ENCODE results near the gene PCDHGA10.
"Not testable (repeated sequence)": the region's sequence is repeated elsewhere in the genome, so short reads cannot be mapped to it uniquely, and the experiment has no call there.

PCDHGA10 gene

GRCh38 chr5:141403387-141403786 is 9.4 kb upstream of the PCDHGA10 start:
- H3K9me3 Mint-ChIP-seq, result peaks cover 15% of the 10 kb centered on the region
- H3K36me3 Mint-ChIP-seq, result peaks cover 9% of the 10 kb centered on the region
- H3K4me3 Mint-ChIP-seq, result no peak overlapping the region
- H3K27ac Mint-ChIP-seq, result no peak overlapping the region
- no peak for ATAC-seq (ENCODE audit: low read depth)
- peaks cover 2% of the 10 kb centered on the region for H3K4me1 Mint-ChIP-seq
- no peak for DNase-seq (ENCODE audit: low spot score in 2 of 2)
- H3K27me3 Mint-ChIP-seq, result peaks cover 23% of the 10 kb centered on the region

- Mint-ChIP-seq H3K9me3 (peaks cover 17% of the 10 kb centered on the region), H3K36me3 (peaks cover 12% of the 10 kb centered on the region), H3K27ac (peak within 1 kb of the TSS; percentile 53), H3K27me3 (peaks cover 25% of the 10 kb centered on the region), H3K4me3 (peak within 1 kb of the TSS; percentile 72)
- peak; percentile 60 for ATAC-seq (ENCODE audit: low read depth)
- not testable (repeated sequence) for DNase-seq (ENCODE audit: low spot score in 2 of 2); H3K4me1 Mint-ChIP-seq
These were observed 4.8 kb upstream of the PCDHGA10 start, which contains the start of gene PCDHGB6 for GRCh38 chr5:141407790-141408505. PCDHGB6 (plus strand) TSS chr5:141408021; CDS start chr5:141408203, 182 bp downstream.

- Mint-ChIP-seq H3K27me3 (peaks cover 28% of the 10 kb centered on the region), H3K4me3 (no peak overlapping the region), H3K36me3 (peaks cover 12% of the 10 kb centered on the region), H3K27ac (peak overlapping the region; percentile 77), H3K4me1 (peaks cover 8% of the 10 kb centered on the region), H3K9me3 (peaks cover 15% of the 10 kb centered on the region)
- DNase-seq (ENCODE audit: low spot score in 2 of 2) (no peak), ATAC-seq (ENCODE audit: low read depth) (no peak)
These were observed 3.0 kb upstream of the PCDHGA10 start for GRCh38 chr5:141409598-141410306.

- no peak for ATAC-seq (ENCODE audit: low read depth)
These were observed 1.2 kb upstream of the PCDHGA10 start for GRCh38 chr5:141411575-141411974.

GRCh38 chr5:141413540-141414069 is 818 bp downstream of the PCDHGA10 start:
- Mint-ChIP-seq H3K36me3 (peaks cover 9% of the 10 kb centered on the region), H3K9me3 (peaks cover 12% of the 10 kb centered on the region), H3K4me1 (peaks cover 8% of the 10 kb centered on the region), H3K27ac (no peak overlapping the region), H3K4me3 (peak overlapping the region; percentile 86), H3K27me3 (peaks cover 29% of the 10 kb centered on the region)
- DNase-seq (ENCODE audit: low spot score in 2 of 2), result no peak
- ATAC-seq (ENCODE audit: low read depth), result no peak

More at GRCh38 chr5:141411575-141411974, 1.2 kb upstream of the PCDHGA10 start:
- H3K36me3 Mint-ChIP-seq, result peaks cover 9% of the 10 kb centered on the region
- H3K4me3 Mint-ChIP-seq, result no peak overlapping the region
- no peak overlapping the region for H3K27ac Mint-ChIP-seq
- H3K4me1 Mint-ChIP-seq, result peaks cover 8% of the 10 kb centered on the region
- peaks cover 25% of the 10 kb centered on the region for H3K27me3 Mint-ChIP-seq
- peaks cover 9% of the 10 kb centered on the region for H3K9me3 Mint-ChIP-seq
- no peak for DNase-seq (ENCODE audit: low spot score in 2 of 2)

GRCh38 chr5:141414548-141415274 is 1.9 kb downstream of the PCDHGA10 start:
- ATAC-seq (ENCODE audit: low read depth); H3K4me3 Mint-ChIP-seq; H3K36me3 Mint-ChIP-seq; H3K4me1 Mint-ChIP-seq; DNase-seq (ENCODE audit: low spot score in 2 of 2): not testable (repeated sequence)
- Mint-ChIP-seq H3K9me3 (peaks cover 12% of the 10 kb centered on the region), H3K27ac (peak overlapping the region; percentile 16), H3K27me3 (peaks cover 26% of the 10 kb centered on the region)

GRCh38 chr5:141415275-141415618 is 2.5 kb downstream of the PCDHGA10 start:
- peak; percentile 19 for ATAC-seq (ENCODE audit: low read depth)
- Mint-ChIP-seq H3K27me3 (peaks cover 25% of the 10 kb centered on the region), H3K4me3 (peak overlapping the region; percentile 12), H3K9me3 (peaks cover 11% of the 10 kb centered on the region)
- not testable (repeated sequence) for DNase-seq (ENCODE audit: low spot score in 2 of 2); H3K27ac Mint-ChIP-seq; H3K4me1 Mint-ChIP-seq; H3K36me3 Mint-ChIP-seq

GRCh38 chr5:141417494-141418172 is 4.8 kb downstream of the PCDHGA10 start, which contains the start of gene PCDHGB7:
PCDHGB7 (plus strand) TSS chr5:141417677; CDS start chr5:141417860, 183 bp downstream.
- H3K36me3 Mint-ChIP-seq; DNase-seq (ENCODE audit: low spot score in 2 of 2): not testable (repeated sequence)
- H3K9me3 Mint-ChIP-seq, result peaks cover 12% of the 10 kb centered on the region
- ATAC-seq (ENCODE audit: low read depth), result peak; percentile 55
- H3K27ac Mint-ChIP-seq, result peak within 1 kb of the TSS; percentile 45
- peak within 1 kb of the TSS; percentile 74 for H3K4me3 Mint-ChIP-seq
- H3K4me1 Mint-ChIP-seq, result peaks cover 11% of the 10 kb centered on the region
- H3K27me3 Mint-ChIP-seq, result peaks cover 21% of the 10 kb centered on the region

- DNase-seq (ENCODE audit: low spot score in 2 of 2) (no peak), ATAC-seq (ENCODE audit: low read depth) (no peak)
- peaks cover 5% of the 10 kb centered on the region for H3K36me3 Mint-ChIP-seq
- peaks cover 15% of the 10 kb centered on the region for H3K9me3 Mint-ChIP-seq
- H3K4me3 Mint-ChIP-seq, result no peak overlapping the region
- no peak overlapping the region for H3K27ac Mint-ChIP-seq
- peaks cover 19% of the 10 kb centered on the region for H3K27me3 Mint-ChIP-seq
- H3K4me1 Mint-ChIP-seq, result peaks cover 4% of the 10 kb centered on the region
These were observed 6.5 kb downstream of the PCDHGA10 start for GRCh38 chr5:141419074-141419880.

- peaks cover 15% of the 10 kb centered on the region for H3K9me3 Mint-ChIP-seq
- peaks cover 5% of the 10 kb centered on the region for H3K36me3 Mint-ChIP-seq
- peak; percentile 37 for ATAC-seq (ENCODE audit: low read depth)
- H3K4me3 Mint-ChIP-seq, result peak within 1 kb of the TSS; percentile 80
- H3K4me1 Mint-ChIP-seq, result peaks cover 4% of the 10 kb centered on the region
- peak within 1 kb of the TSS; percentile 72 for H3K27ac Mint-ChIP-seq
- no peak for DNase-seq (ENCODE audit: low spot score in 2 of 2)
- H3K27me3 Mint-ChIP-seq, result peaks cover 15% of the 10 kb centered on the region
These were observed 8.2 kb downstream of the PCDHGA10 start, which contains the start of gene PCDHGA11 for GRCh38 chr5:141420855-141421488. PCDHGA11 (plus strand) TSS chr5:141421051; CDS start chr5:141421228, 177 bp downstream.

GRCh38 chr5:141421489-141421855 is 8.7 kb downstream of the PCDHGA10 start:
- H3K27ac Mint-ChIP-seq, result peak overlapping the region; percentile 72
- H3K36me3 Mint-ChIP-seq, result peaks cover 5% of the 10 kb centered on the region
- DNase-seq (ENCODE audit: low spot score in 2 of 2), result no peak
- peaks cover 15% of the 10 kb centered on the region for H3K9me3 Mint-ChIP-seq
- peaks cover 14% of the 10 kb centered on the region for H3K27me3 Mint-ChIP-seq
- no peak for ATAC-seq (ENCODE audit: low read depth)
- peak overlapping the region; percentile 80 for H3K4me3 Mint-ChIP-seq
- peaks cover 4% of the 10 kb centered on the region for H3K4me1 Mint-ChIP-seq

GRCh38 chr5:141422742-141423291 is 10.0 kb downstream of the PCDHGA10 start:
- ATAC-seq (ENCODE audit: low read depth) (no peak), DNase-seq (ENCODE audit: low spot score in 2 of 2) (no peak)
- H3K27ac Mint-ChIP-seq, result no peak overlapping the region
- peaks cover 13% of the 10 kb centered on the region for H3K27me3 Mint-ChIP-seq
- peaks cover 17% of the 10 kb centered on the region for H3K9me3 Mint-ChIP-seq
- H3K4me3 Mint-ChIP-seq, result no peak overlapping the region
- H3K4me1 Mint-ChIP-seq, result peaks cover 4% of the 10 kb centered on the region
- peaks cover 5% of the 10 kb centered on the region for H3K36me3 Mint-ChIP-seq

Measured in memory B cell (primary cell).